GM12873 (cell line): Measurements from ENCODE around the gene ZBTB20.

ENCODE experiments used
- TF ChIP-seq, protein P1 (sequence below): IDR thresholded peaks from 2 replicates; pipeline ENCODE4 v1.5.1; 2012; ENCODE audit warnings: low read depth, mild to moderate bottlenecking, moderate library complexity, low read length, control low read depth; ENCODE audit not compliant: insufficient read depth; ENCODE audit errors: missing control alignments

The ZBTB20 gene

DNA sequence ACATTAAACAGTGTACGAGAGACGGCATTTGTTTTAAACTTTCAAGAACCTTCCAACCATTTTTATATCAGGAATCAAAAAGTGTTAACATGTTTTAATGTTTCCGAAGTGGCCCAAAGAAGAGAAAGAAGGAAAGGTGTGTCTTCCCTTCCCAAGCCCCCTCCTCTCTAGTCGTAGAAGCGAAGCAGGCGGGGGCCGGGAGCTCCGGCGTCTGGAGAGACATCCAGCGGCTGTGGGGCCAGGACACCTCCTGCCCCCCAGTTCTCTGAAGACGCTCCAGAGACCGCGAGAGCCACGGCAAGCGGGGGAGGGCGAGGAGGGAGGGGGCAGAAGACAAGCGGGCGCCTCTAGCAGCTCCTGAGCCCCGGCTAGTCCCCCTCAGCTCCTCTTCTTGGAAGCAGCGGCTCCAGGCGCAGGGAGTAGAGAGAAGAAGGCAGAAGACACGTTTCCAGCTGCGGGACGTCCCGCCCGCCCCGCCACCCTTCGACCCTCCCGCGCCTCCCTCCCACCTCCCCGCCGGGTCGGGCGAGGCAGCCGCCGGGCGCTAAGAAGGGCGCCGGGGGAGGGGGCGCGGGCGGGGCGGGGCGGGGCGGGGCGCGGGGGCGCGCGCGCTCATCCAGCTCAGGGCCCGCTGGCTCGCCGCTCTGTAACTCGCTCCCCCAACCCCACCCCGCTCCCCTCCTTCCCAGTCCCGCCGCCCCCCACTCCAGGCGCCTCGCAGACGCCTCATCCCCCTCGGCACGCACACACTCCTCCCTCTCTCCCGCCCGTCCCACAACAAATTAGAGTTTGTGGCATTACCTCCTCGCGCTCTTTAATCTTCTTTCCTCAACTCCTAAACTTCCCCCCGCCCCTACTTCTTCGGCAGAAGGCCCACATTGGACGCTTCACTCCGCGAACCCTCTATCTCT, at the start of gene ZBTB20:
Gene ZBTB20 (minus strand): TSS at position 871 of the 911 bp plus-strand sequence.
- TF ChIP-seq, protein P1, sequence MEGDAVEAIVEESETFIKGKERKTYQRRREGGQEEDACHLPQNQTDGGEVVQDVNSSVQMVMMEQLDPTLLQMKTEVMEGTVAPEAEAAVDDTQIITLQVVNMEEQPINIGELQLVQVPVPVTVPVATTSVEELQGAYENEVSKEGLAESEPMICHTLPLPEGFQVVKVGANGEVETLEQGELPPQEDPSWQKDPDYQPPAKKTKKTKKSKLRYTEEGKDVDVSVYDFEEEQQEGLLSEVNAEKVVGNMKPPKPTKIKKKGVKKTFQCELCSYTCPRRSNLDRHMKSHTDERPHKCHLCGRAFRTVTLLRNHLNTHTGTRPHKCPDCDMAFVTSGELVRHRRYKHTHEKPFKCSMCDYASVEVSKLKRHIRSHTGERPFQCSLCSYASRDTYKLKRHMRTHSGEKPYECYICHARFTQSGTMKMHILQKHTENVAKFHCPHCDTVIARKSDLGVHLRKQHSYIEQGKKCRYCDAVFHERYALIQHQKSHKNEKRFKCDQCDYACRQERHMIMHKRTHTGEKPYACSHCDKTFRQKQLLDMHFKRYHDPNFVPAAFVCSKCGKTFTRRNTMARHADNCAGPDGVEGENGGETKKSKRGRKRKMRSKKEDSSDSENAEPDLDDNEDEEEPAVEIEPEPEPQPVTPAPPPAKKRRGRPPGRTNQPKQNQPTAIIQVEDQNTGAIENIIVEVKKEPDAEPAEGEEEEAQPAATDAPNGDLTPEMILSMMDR, result no peak

- TF ChIP-seq, protein P1, result no peak
Observed at GRCh38 chr3:115194476-115194875, 47.4 kb upstream of the ZBTB20 start.

GRCh38 chr3:115190747-115191146, 43.7 kb upstream of the ZBTB20 start:
- TF ChIP-seq, protein P1, result no peak

DNA sequence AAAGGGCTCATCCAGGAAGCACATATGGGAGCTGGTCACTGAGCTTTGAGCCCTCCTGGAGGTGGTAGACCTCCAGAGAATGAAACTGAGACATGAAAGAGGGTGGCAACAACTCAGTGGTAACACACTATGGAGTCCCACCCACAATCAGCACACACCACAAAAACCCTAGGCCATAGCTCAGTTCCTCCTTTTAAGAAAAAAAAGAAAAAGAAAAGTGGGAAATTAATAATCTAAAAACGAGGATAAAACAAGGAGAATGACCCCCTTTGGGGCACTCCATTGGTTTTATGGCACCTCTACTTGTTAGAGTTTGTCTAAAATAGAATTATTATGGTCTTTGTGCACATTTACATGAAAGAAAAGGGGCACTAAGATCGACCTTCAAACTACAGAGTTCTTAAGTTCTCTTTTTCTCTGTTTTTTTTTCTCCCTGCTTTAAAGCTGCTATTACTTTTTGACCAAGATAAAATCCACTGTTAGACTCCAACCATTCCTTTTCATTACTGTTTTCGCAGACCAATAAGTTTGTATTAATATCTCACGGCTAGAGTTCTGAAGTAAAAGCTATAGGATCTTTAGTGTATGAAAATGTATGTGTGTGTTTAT, 40.2 kb upstream of the ZBTB20 start:
- TF ChIP-seq, protein P1, result no peak

DNA sequence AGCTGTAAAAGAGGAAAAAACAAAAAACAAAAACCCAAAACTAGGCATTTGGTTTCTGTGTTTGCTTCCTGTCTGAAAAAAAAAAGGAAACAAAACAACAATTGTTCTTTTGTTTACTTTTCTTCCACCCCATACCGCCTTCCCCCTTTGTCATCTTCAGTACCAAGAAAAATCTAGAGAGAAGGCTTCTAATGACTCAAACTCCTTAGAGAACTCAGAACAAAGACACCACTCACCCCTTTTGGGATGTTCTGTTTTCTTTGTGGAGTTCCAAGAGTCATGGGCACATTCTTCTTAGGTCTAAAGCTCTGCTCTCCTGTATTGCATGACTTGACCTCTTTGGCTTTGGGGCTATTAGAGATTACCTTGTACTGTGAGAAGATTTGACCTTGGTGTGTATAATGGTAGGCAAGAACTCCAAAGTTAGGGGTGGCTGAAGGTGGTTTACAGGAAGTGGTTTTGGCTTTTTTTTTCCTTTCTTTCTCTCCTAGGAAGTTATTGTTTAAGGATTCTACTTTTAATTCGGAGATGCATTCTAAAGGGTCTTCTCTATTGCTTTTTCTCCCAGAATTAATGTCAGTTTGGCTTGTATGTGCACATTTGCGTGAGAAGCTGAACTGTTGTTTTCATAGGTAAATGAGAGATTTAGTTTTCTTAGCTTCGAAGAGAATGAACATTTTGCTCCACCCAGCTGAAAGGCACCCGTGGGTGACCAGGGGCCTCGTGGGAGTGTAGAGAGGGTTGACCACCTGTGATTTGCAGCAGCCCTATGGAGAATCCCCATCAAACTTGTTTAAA, 39.5 kb upstream of the ZBTB20 start:
- TF ChIP-seq, protein P1, result no peak

- TF ChIP-seq, protein P1, result no peak
Observed at GRCh38 chr3:115169808-115170207, 22.7 kb upstream of the ZBTB20 start.

DNA sequence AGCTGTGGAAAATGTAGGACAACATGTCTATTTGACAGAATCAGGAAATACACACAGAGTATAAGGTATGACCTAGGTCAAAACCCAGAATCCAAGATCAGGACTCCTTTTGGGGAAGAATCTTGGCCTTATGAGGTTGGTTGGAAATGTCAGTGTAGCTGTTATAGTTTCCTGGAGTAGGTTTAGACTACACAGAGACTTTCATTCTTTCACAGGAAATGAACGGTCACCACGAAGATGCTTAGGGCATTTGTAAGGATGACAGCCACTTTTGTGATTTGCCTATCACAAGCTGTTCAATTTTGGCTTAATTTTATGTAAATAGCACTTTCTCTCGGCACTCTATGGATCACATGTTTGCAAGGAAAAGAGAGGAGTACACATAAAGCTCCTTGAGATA, 18.6 kb upstream of the ZBTB20 start:
- TF ChIP-seq, protein P1, result no peak
